ENCODE results near the gene SEMA5A. TPM values are rescaled to one million over a fixed set of nuclear protein-coding genes. Genes with fewer than 3 reads are reported as not detected.

The SEMA5A gene
- total RNA-seq, 1 experiment from 2014 or later: 34.3 TPM

GRCh38 chr5:9490494-9491097 is 55.3 kb downstream of the SEMA5A start:
- CTCF ChIA-PET: no interaction called here
- H3K4me1 Mint-ChIP-seq (ENCODE audit: low read depth, unreplicated experiment): no peaks in the 10 kb centered on the region
- Histone ChIP-seq H3K4me3 (ENCODE audit: low read depth, low read length) (no peak overlapping the region), H3K27me3 (replicated peaks; ENCODE audit: control insufficient read depth, insufficient read depth, low read length) (no peaks in the 10 kb centered on the region), H3K36me3 (ENCODE audit: control insufficient read depth, insufficient read depth, low read length) (no peaks in the 10 kb centered on the region), H3K9me3 (no peaks in the 10 kb centered on the region), H3K4me1 (no peaks in the 10 kb centered on the region)
- no peaks in the 10 kb centered on the region for H3K9me3 Mint-ChIP-seq (ENCODE audit: unreplicated experiment)
- no peak for TF ChIP-seq CTCF (IDR thresholded peaks at IDR 0.05; ENCODE audit: insufficient read depth in 1 of 2, low read depth in 1 of 2, low read length in 1 of 2, severe bottlenecking in 1 of 2, unreplicated experiment in 1 of 2)
- H3K36me3 Mint-ChIP-seq (ENCODE audit: insufficient read depth, unreplicated experiment): peaks cover under 1% of the 10 kb centered on the region
- H3K27ac Mint-ChIP-seq (ENCODE audit: unreplicated experiment): no peak overlapping the region
- intact Hi-C loops (cut with micrococcal nuclease; ENCODE audit: unreplicated experiment): no loop called here
- no peak for DNase-seq
- no peaks in the 10 kb centered on the region for H3K27me3 Mint-ChIP-seq (ENCODE audit: insufficient read depth, unreplicated experiment)
- no TSS peak for BruUV-seq (replicated peaks)
- POLR2A ChIA-PET: no interaction called here
- H3K4me3 Mint-ChIP-seq (ENCODE audit: unreplicated experiment): no peak overlapping the region

- peaks cover 6% of the 10 kb centered on the region for H3K4me1 Mint-ChIP-seq (ENCODE audit: low read depth, unreplicated experiment)
- no TSS peak for BruUV-seq (replicated peaks)
- Histone ChIP-seq H3K4me3 (ENCODE audit: low read depth, low read length) (no peak overlapping the region), H3K9me3 (no peaks in the 10 kb centered on the region; the same call in 1 of the 2 replicates), H3K27me3 (replicated peaks; ENCODE audit: control insufficient read depth, insufficient read depth, low read length) (no peaks in the 10 kb centered on the region), H3K4me1 (no peaks in the 10 kb centered on the region), H3K36me3 (ENCODE audit: control insufficient read depth, insufficient read depth, low read length) (no peaks in the 10 kb centered on the region)
- no peak for TF ChIP-seq CTCF (IDR thresholded peaks at IDR 0.05; ENCODE audit: insufficient read depth in 1 of 2, low read depth in 1 of 2, low read length in 1 of 2, severe bottlenecking in 1 of 2, unreplicated experiment in 1 of 2)
- no peak for DNase-seq
- H3K36me3 Mint-ChIP-seq (ENCODE audit: insufficient read depth, unreplicated experiment): peaks cover 4% of the 10 kb centered on the region
- H3K4me3 Mint-ChIP-seq (ENCODE audit: unreplicated experiment): no peak overlapping the region
- H3K9me3 Mint-ChIP-seq (ENCODE audit: unreplicated experiment): peaks cover 18% of the 10 kb centered on the region
- intact Hi-C loops (cut with micrococcal nuclease; ENCODE audit: unreplicated experiment): no loop called here
- no peak overlapping the region for H3K27ac Mint-ChIP-seq (ENCODE audit: unreplicated experiment)
- no peaks in the 10 kb centered on the region for H3K27me3 Mint-ChIP-seq (ENCODE audit: insufficient read depth, unreplicated experiment)
- CTCF ChIA-PET: no interaction called here
- POLR2A ChIA-PET: no interaction called here
Observed at GRCh38 chr5:9483779-9484178, 62.1 kb downstream of the SEMA5A start.

GRCh38 chr5:9483243-9483642 is 62.6 kb downstream of the SEMA5A start:
- Histone ChIP-seq H3K4me1 (no peaks in the 10 kb centered on the region), H3K27me3 (replicated peaks; ENCODE audit: control insufficient read depth, insufficient read depth, low read length) (no peaks in the 10 kb centered on the region), H3K36me3 (ENCODE audit: control insufficient read depth, insufficient read depth, low read length) (no peaks in the 10 kb centered on the region), H3K9me3 (peaks cover 5% of the 10 kb centered on the region), H3K4me3 (ENCODE audit: low read depth, low read length) (no peak overlapping the region)
- Mint-ChIP-seq H3K27me3 (ENCODE audit: insufficient read depth, unreplicated experiment) (no peaks in the 10 kb centered on the region), H3K9me3 (ENCODE audit: unreplicated experiment) (peaks cover 23% of the 10 kb centered on the region), H3K36me3 (ENCODE audit: insufficient read depth, unreplicated experiment) (peaks cover 4% of the 10 kb centered on the region), H3K4me3 (ENCODE audit: unreplicated experiment) (no peak overlapping the region), H3K27ac (ENCODE audit: unreplicated experiment) (no peak overlapping the region), H3K4me1 (ENCODE audit: low read depth, unreplicated experiment) (peaks cover 6% of the 10 kb centered on the region)
- DNase-seq: no peak
- no TSS peak for BruUV-seq (replicated peaks)
- CTCF ChIA-PET: no interaction called here
- intact Hi-C loops (cut with micrococcal nuclease; ENCODE audit: unreplicated experiment): no loop called here
- TF ChIP-seq CTCF (IDR thresholded peaks at IDR 0.05; ENCODE audit: insufficient read depth in 1 of 2, low read depth in 1 of 2, low read length in 1 of 2, severe bottlenecking in 1 of 2, unreplicated experiment in 1 of 2): no peak
- POLR2A ChIA-PET: no interaction called here
